Esophagus (tissue), 2 donors: ENCODE results near the gene ARL6IP6. TPM values are rescaled to one million over a fixed set of nuclear protein-coding genes. Genes with fewer than 3 reads are reported as not detected.
"Not testable (repeated sequence)": the region's sequence is repeated elsewhere in the genome, so short reads cannot be mapped to it uniquely, and the experiment has no call there.

Source experiments
- H3K27ac ChIP-seq, 2 donors: one replicate each; pipeline ENCODE4 v1.5.1; 2013; ENCODE audit warnings: low read depth in 2 of 2, mild to moderate bottlenecking in 2 of 2, inconsistent platforms in 1 of 2, low read length in 1 of 2, moderate library complexity in 1 of 2
- H3K27me3 ChIP-seq, 2 donors: one replicate each; pipeline ENCODE4 v1.6.1; 2013; ENCODE audit warnings: low read length in 2 of 2, control low read depth in 1 of 2, mild to moderate bottlenecking in 1 of 2; ENCODE audit not compliant: insufficient read depth in 2 of 2, control insufficient read depth in 1 of 2
- H3K36me3 ChIP-seq, 2 donors: one replicate each; pipeline ENCODE4 v1.6.1; 2013; ENCODE audit warnings: low read length in 1 of 2; ENCODE audit not compliant: control insufficient read depth in 2 of 2, insufficient read depth in 2 of 2
- H3K4me1 ChIP-seq, 2 donors: one replicate each; pipeline ENCODE4 v1.6.1; 2013; ENCODE audit warnings: low read length in 1 of 2; ENCODE audit not compliant: control insufficient read depth in 2 of 2, insufficient read depth in 2 of 2
- H3K4me3 ChIP-seq, 2 donors: one replicate each; pipeline ENCODE4 v1.5.1; 2013; ENCODE audit warnings: low read length in 2 of 2, mild to moderate bottlenecking in 2 of 2, low read depth in 1 of 2, moderate library complexity in 1 of 2
- H3K9me3 ChIP-seq, 2 donors: one replicate each; pipeline ENCODE4 v1.6.1; 2013; ENCODE audit warnings: mild to moderate bottlenecking in 2 of 2, low read depth in 1 of 2, low read length in 1 of 2, moderate library complexity in 1 of 2; ENCODE audit not compliant: control insufficient read depth in 2 of 2, insufficient read depth in 1 of 2
- WGBS, 2 donors: extraction: QIAGEN DNeasy Blood & Tissue Kit; methylation state at CpG; one replicate each; pipeline ENCODE4 v1.1.7; 2013; 5-methylcytosine and 5-hydroxymethylcytosine counted together
- polyA plus RNA-seq, 2 donors: library from polyadenylated mRNA; stranded (reverse); fragments of 200-250 nt; gene quantifications; one replicate each; pipeline ENCODE4 v1.2.3, GENCODE V29; 2013
- donor health status: healthy with polysubstance abuse.
- donor health status: Bipolar disorder and iron deficiency.

The ARL6IP6 gene
- polyA plus RNA-seq, 2 donors = 6.0 to 10.3 TPM

DNA sequence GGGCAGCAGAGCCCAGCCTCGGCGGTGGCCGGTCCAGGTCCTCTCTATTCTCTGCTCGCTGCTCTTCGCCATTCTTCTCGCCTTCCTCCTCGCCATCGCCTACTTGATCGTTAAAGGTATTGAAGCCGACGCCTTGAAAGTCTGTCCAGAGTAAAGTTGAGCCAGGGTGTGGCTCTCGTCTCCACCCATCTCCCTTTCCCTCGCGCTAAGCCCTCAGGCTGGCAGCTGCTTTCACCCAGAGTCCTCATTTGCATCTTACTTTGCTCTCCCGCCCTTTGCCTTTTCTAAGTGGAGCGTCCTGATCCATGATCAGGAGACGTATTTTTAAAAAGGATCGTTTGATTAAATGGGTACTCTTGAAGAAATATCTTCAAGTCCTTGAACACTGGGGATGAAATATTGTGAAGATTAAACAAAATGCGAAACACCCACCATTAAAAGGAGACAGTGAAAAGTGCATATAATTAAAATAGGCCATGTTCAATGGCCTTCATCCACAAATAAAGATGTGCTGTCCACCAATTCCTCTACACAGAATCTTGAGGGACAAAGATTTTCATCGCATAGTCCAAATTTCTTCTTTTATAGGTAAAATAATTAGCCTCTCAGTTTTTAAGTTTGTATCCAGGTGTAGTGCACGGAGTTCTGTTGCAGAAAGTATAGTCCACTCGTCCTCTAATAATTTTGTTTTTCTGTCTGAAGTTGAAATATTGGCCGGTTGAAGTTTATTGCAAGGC lies 657 bp downstream of the ARL6IP6 start:
- H3K27me3 ChIP-seq = no peaks in the 10 kb centered on the region
- peaks cover 0 to 2% of the 10 kb centered on the region in 2 donors for H3K4me1 ChIP-seq
- peak overlapping the region; percentile 88 to 91 for H3K4me3 ChIP-seq
- H3K9me3 ChIP-seq = no peaks in the 10 kb centered on the region
- peaks cover 0 to 4% of the 10 kb centered on the region in 2 donors for H3K36me3 ChIP-seq
- peak overlapping the region; percentile 99 to 100 for H3K27ac ChIP-seq
- 3% methylated on average over 22 to 23 of the region's 23 CpGs for WGBS, 2 donors

DNA sequence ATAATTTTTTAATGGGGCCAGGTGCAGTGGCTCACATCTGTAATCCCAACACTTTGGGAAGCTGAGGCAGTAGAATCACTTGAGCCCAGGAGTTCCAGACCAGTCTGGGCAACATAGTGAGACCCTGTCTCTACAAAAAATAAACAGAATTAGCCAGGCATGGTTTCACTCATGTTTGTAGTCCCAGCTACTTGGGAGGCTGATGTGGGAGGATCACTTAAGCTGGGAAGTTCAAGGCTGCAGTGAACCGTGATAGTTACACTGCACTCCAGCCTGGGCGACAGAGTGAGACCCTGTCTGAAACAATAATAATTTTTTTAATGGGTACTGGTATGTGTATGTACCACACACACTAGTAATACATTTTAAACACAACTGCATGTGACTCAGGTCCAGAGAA lies 2.4 kb downstream of the ARL6IP6 start:
- Histone ChIP-seq H3K4me1 (peaks cover 0 to 2% of the 10 kb centered on the region in 2 donors), H3K27ac (no peak overlapping the region), H3K4me3 (no peak overlapping the region), H3K9me3 (no peaks in the 10 kb centered on the region), H3K36me3 (peaks cover 0 to 4% of the 10 kb centered on the region in 2 donors), H3K27me3 (no peaks in the 10 kb centered on the region)
- 82 to 89% methylated on average over 2 of the region's 2 CpGs for WGBS, 2 donors

DNA sequence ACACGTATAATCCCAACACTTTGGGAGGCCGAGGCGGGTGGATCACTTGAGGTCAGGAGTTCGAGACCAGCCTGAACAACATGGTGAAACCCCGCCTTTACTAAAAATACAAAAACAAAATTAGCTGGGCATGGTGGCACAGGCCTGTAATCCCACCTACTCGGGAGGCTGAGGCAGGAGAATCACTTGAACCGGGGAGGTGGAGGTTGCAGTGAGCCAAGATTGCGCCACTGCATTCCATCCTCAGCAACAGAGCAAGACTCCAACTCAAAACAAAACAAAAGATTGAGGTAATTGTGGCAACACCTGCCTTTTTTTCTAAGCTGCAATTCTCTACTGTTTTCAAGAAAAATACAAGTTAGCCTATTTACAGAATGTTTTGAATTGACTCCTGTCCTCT lies 4.2 kb downstream of the ARL6IP6 start:
- H3K9me3 ChIP-seq, H3K4me3 ChIP-seq, H3K27ac ChIP-seq, H3K36me3 ChIP-seq, H3K27me3 ChIP-seq, H3K4me1 ChIP-seq: not testable (repeated sequence)
- 91 to 96% methylated on average over 8 of the region's 8 CpGs for WGBS, 2 donors

DNA sequence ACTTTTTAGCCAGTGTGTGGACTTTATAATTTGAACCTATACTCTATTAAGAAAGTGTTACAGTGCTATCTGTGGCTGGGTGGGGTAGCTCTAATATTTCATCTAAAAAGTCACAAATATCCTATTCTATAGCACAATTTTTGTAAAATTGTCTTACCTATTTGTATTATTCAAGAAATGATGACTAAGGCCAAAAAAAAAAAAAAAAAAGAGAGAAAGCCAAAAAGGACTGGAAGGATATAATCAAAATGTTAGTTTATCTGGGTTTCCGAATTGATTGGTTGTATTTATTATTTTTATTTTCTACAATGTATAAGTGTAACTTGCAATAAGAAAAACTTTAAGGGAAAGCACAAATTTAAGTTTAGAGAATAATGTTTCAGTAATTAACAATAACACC lies 5.5 kb downstream of the ARL6IP6 start:
- H3K4me3 ChIP-seq = no peak overlapping the region
- WGBS, 2 donors = 95 to 97% methylated on average over 1 of the region's 1 CpG
- peaks cover 0 to 4% of the 10 kb centered on the region in 2 donors for H3K36me3 ChIP-seq
- H3K27ac ChIP-seq = no peak overlapping the region
- no peaks in the 10 kb centered on the region for H3K4me1 ChIP-seq
- no peaks in the 10 kb centered on the region for H3K9me3 ChIP-seq
- no peaks in the 10 kb centered on the region for H3K27me3 ChIP-seq

DNA sequence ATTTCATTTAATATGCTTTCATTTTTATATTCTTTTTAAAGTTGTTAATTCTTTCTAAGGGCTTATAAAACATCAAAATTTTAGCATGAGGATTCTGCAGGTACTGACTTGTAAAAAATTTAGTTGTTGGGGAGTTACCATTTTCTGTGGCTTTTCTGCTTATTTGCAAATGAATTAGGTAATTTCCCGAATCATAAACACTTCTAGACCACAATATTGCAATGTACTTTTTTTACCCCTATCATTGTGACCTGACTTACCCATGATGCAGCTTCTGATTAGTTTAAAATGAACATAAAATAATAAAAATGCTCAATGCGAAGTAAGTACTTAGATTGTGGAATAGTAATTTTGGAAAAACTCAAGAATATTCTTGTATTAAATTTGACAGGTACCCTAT lies 11.4 kb downstream of the ARL6IP6 start:
- no peak overlapping the region for H3K27ac ChIP-seq
- WGBS, 2 donors = 67 to 69% methylated on average over 2 of the region's 2 CpGs
- no peak overlapping the region for H3K4me3 ChIP-seq
- H3K27me3 ChIP-seq = no peaks in the 10 kb centered on the region
- H3K4me1 ChIP-seq = no peaks in the 10 kb centered on the region
- H3K36me3 ChIP-seq = peaks cover 0 to 2% of the 10 kb centered on the region in 2 donors
- no peaks in the 10 kb centered on the region for H3K9me3 ChIP-seq

DNA sequence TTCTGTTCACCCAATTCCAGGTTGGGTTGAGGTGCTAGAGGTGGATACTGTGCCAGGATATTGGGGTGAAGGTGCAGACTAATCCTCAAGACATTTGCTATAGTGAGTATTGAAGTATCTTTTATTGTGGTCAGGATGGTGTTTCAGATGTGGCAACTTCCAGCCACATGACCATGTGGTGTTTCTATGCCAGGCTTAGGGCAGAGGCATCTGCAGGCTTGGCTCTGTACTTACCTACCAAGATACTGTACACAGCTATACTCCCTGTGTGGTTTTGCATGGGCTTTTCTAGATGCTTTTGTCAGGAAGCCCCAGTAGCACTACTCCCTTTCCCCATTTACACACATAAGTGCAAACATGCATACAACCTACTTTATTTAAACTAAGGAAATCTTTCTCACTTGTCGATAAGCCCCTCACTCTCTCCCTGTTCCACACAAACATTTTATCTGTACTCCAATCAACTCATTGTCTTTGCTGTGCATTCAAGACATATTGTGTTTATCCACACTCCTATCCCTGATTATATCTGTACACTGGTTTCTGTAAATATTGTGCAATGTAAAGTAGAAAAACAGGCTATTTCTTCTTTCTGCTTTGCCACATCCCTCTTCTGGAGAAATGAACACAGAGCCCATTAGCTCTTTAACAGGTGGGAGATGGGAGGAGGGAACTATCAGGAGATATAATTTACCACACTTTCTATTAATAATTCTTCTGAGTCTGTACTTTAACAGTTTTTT lies 12.3 kb downstream of the ARL6IP6 start:
- Histone ChIP-seq H3K4me1 (no peaks in the 10 kb centered on the region), H3K27ac (no peak overlapping the region), H3K9me3 (no peaks in the 10 kb centered on the region), H3K27me3 (no peaks in the 10 kb centered on the region), H3K36me3 (peaks cover 0 to 2% of the 10 kb centered on the region in 2 donors), H3K4me3 (no peak overlapping the region)
- WGBS, 2 donors = 75 to 81% methylated on average over 1 of the region's 1 CpG

DNA sequence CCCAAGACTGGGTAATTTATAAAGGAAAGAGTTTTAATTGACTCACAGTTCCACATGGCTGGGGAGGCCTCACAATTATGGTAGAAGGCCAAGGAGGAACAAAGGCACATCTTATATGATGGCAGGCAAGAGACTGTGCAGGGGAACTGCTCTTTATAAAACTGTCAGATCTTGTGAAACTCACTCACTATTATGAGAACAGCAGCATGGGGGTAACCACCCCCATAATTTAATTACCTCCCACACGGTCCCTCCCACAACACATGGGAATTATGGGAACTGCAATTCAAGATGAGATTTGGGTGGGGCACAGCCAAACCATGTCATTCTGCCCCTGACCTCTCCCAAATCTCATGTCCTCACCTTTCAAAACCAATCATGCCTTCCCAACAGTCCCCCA lies 19.1 kb downstream of the ARL6IP6 start:
- WGBS, 2 donors = 86% methylated on average over 1 of the region's 1 CpG
- H3K9me3 ChIP-seq, H3K36me3 ChIP-seq: not testable (repeated sequence)

DNA sequence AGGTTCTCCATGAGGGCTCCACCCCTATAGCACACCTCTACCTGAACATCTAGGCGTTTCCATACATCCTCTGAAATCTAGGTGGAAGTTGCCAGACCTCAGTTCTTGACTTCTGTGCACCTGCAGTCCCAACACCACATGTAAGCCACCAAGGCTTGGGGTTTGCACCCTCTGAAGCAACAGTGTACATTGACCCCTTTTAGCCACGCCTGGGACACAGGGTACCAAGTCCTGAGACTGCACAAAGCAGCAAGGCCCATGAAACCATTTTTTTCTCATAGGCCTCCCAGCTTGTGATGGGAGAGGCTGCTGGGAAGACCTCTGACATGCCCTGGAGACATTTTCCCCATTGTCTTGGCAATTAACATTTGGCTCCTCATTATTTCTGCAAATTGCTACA lies 20.0 kb downstream of the ARL6IP6 start:
- Histone ChIP-seq H3K4me1 (no peaks in the 10 kb centered on the region), H3K9me3 (no peaks in the 10 kb centered on the region), H3K4me3 (no peak overlapping the region), H3K27ac (no peak overlapping the region), H3K27me3 (no peaks in the 10 kb centered on the region), H3K36me3 (no peaks in the 10 kb centered on the region)
- 97 to 98% methylated on average over 2 of the region's 2 CpGs for WGBS, 2 donors

More for the DNA sequence above, 19.1 kb downstream of the ARL6IP6 start:
- not testable (repeated sequence) for H3K4me3 ChIP-seq, H3K27me3 ChIP-seq, H3K4me1 ChIP-seq, H3K27ac ChIP-seq

GRCh38 chr2:152739705-152740104 lies 21.3 kb downstream of the ARL6IP6 start:
- H3K27ac ChIP-seq, H3K27me3 ChIP-seq, H3K36me3 ChIP-seq, H3K9me3 ChIP-seq, H3K4me1 ChIP-seq, H3K4me3 ChIP-seq: not testable (repeated sequence)
- 79 to 89% methylated on average over 1 of the region's 1 CpG for WGBS, 2 donors
